HCEC 1CT (cell line): ENCODE data around the gene PCDH8.
A peak's percentile ranks its signal among the peaks of the same experiment; 100 is the strongest.

Experiments used
- DNase-seq: peaks from one replicate; pipeline ENCODE4 v3.0.0-alpha.2; 2017

The PCDH8 gene

GRCh38 chr13:52812941-52813340, 35.5 kb downstream of the PCDH8 start:
- DNase-seq = no peak

DNA sequence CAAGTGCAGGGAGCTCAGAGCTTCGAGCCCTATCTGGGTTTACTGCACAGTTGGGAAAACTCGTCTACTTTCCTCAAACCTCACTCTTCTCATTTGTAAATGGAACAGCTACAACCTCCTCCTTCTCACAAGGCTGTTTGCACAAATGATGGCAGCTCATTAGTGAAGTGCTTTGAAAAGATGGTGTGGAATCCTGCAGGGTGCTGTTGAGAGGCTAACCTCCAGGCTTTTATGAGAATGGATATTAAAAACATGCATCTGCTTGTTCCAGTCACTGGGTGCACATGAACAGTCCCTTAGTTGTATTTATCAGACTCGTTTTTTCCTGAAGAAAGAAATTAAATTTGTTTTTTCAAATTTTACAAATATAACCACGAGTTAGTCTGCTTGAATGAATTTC, 36.6 kb downstream of the PCDH8 start:
- no peak for DNase-seq

DNA sequence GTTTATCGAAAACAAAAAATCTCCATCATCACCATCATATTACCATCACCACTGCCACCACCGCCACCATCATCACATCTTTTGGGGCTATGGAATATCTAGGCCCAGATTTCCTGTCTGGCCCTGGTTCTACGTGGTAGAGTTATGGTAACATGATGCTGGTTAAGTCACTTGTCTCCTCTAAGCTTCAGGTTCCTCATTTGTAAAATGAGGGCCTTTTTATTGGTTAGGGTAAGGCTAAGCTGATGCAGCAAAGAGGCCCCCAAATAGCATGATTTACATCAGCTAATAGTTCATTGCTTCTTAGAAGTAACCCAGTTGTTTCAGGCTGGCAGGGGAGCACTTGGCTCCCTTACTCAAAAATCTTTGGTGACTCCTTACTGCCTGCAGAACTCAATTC, 37.9 kb downstream of the PCDH8 start:
- DNase-seq = no peak

DNA sequence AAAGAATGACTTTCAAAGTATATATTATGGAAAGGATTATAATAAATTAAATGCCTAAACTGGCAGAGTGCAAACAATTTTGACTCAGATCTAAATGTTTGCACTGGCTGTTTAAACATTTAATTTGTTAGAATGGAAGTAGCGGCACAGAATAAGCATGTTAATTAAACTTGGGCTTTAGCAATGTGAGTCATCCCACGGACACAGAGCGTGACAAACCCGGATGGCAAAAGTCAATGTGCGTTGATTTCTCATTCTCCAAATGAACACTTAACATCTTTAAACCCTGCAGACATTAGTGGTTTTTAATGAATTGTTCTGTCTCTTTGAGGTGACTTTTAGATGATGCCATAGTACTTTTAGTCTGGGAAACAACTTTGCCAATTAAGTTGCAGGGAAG, 38.4 kb downstream of the PCDH8 start:
- no peak for DNase-seq

DNA sequence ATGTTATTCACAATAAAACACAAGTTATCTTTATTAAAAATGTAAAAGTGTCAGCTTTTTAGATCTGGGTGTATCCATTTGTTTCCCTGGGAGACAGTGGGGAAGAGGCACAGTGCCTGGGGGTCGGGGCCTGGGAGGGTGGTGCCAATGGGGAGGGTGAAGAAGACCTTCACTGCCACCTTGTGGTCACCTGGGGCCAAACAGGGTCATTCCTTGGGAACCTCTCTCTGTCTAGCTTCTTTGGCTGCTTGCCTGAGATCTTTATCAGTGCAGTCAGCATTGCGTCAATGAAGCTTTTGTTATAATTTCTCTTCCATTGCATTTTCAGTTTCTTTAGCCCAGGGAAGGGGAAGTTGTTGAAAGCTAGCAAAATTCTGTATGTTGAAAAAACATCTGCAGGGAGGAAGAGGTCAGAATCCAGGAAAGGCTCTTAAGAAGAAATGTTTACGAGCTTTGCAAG, 39.1 kb downstream of the PCDH8 start:
- DNase-seq = peak; percentile 27

GRCh38 chr13:52808842-52809219, 39.6 kb downstream of the PCDH8 start:
- no peak for DNase-seq

DNA sequence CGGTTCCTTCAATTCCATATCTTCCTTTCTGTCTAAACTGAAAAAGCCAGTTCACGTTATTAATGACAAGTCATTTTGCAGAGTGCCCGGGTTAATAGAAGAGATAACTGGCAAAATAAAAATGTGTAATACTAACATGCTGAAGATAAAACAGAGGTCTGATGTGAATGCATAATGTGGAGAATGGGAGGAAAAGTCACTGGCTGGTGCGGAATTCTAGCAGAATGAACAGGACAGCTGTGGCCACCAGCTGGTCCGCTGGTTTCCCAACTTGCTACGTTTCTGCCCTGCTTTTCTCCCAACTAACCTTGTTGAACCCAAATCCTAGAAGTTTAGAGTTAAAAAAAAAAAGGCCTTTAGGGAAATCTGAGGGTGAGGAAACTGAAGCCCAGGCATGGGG, 42.4 kb downstream of the PCDH8 start:
- no peak for DNase-seq

- DNase-seq = no peak
These were observed 44.2 kb downstream of the PCDH8 start for GRCh38 chr13:52804202-52804641.

- DNase-seq = no peak
These were observed 47.6 kb downstream of the PCDH8 start for GRCh38 chr13:52800856-52801255.

DNA sequence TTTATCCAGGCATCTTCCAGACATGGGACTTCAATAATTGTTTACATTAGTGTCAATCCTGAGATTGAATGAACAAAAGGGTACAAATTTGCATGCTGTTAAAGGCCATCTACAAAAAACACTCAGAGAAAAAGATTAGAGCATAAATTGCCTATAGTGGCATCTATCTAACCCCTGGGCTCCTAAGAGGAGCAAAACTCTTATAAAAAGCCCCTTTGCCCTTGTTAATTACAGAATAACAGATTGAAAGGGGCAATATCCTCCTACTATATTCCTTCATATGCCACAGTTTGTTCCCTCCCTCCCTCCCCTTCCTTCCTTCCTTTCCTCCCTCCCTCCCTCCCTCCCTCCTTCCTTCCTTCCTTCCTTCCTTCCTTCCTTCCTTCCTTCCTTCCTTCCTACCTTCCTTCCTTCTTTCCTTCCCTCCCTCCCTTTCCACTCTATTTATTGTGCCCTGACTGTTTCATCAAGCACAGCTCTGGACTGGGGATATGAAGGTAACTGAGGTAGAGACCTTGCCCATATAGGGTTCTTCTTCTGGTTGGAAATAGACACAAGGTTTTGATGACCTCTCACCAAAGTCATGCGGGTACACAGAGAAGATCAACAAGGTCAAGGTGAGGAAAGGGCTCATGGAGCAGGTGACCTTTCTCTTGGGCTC, 49.5 kb downstream of the PCDH8 start:
- DNase-seq = no peak

- DNase-seq = no peak
These were observed 51.3 kb downstream of the PCDH8 start for GRCh38 chr13:52797176-52797575.

DNA sequence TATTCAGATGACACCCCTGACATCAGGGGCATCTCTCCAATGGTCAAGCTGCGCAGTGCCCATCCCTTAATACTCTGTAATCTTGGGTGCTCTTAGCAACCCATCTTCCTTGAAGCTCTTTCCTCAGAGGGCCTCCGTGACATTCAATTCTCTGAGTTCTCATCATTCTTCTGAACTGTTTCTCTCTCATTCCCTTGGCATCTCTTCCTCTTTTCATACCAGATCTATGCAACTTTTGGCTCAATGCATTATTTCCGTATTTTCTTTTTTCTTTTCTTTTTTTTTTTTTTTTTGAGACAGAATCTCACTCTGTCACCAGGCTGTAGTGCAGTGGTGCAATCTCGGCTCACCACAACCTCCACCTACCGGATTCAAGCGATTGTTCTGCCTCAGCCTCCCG, 53.9 kb downstream of the PCDH8 start:
- no peak for DNase-seq

DNA sequence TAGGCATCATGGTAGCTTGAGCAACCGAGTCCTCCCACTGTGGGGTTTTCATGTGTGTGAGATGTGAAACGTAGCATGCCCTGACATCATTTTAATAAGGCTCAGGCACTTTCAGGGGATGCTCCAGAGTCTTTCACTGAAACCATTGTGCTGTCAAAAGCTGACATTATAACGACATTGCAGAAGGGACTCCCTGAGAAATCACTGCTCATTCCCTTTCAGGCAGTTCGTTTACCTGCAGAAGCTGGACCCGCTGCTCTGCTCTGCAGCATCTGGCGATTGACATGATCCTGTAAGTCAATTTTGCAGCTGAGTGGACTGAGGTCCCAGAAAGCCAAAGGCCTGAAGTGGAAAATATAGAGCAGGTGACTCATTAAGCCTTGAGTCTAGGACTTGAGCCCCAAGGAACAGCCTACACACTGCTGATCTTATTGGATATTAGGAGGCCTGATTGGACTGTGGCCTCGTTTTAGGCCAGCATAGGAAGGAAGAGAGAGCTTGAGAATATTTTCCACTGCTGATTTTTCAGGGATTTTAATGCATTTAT, 54.9 kb downstream of the PCDH8 start:
- no peak for DNase-seq
